ENCODE data around the gene CGRRF1.

The CGRRF1 gene

DNA sequence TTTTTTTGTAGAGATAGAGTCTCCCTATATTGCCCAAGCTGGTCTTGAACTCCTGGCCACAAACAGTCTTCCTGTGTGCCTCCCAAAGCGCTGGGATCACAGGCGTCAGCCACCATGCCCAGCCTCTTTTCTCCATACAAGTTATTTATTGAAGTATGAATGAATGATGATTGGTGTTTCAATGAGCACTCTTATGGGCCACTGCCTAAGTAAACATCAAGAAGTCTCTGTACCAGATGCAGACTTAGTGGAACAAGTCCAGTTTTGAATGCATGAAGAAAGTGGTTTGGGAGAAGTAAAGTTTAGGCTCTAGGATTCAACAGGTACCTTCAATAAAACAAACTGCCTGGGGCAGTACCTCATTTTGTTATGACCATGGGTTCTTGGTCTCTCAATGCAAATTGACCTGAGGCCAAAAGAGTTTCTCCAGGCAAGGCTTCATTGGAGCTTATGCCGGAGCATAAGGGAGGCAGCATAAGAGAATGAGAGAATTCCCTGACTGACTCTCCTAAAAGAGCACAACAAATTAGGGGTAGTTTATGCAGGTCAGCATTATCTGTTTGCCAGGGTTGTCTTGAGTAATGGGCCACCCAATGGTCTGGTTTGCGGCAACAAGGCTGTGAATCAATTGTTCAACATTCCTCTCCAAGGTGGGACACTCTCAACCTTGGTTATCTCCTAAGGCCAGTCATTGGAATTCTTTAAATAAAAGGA is 19.8 kb upstream of the CGRRF1 start:
- H3K27ac ChIP-seq (ENCODE audit: low read depth, low read length): peak overlapping the region; percentile 91
- H3K4me3 ChIP-seq (ENCODE audit: low read depth, low read length): peak overlapping the region; percentile 93
- H3K4me1 ChIP-seq (ENCODE audit: control insufficient read depth, insufficient read depth, low read length, unreplicated experiment): peaks cover 22% of the 10 kb centered on the region
- peak overlapping the region; percentile 89 for H2AFZ ChIP-seq (ENCODE audit: low read length, unreplicated experiment)
- peaks cover 39% of the 10 kb centered on the region for H3K79me2 ChIP-seq (ENCODE audit: control insufficient read depth, insufficient read depth, low read length, unreplicated experiment)
- H3K27me3 ChIP-seq (ENCODE audit: insufficient read depth, low read length): no peaks in the 10 kb centered on the region
- no peaks in the 10 kb centered on the region for H3K36me3 ChIP-seq (ENCODE audit: insufficient read depth, low read length)

DNA sequence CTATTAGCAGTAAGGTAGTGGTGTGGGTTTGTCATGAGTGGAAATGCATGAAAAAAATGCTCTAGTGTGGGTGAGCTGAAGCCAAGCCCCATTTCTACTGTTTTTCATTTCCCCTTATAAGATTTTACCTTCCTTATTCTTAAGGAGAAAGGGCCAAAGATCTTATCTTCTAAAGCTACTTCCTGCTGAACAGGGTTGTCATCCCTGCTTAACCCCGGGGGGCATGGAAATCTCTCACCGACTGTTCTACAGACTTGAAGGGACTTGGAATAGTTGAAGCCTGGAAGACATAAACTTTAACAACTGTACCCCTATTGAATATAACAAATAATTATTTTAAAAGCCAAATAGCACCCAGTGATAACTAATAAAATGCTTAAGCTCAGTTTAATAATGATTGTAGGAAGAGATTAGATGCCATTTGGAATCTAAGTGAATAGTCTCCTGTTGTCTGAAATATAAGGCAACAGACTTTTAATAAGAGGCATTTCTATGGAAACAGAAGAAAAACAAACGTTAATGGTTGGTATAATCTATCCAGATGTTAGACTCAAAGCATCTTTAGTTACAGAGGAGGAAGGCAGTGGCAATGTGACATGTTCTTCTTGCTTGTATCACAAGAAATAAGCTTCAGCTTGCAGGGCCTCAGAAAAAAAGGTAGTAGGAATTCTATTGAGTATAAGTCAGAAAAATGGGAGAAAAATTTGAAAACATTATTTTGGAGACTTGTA is 19.1 kb upstream of the CGRRF1 start:
- peaks cover 15% of the 10 kb centered on the region for H3K4me1 ChIP-seq (ENCODE audit: control insufficient read depth, insufficient read depth, low read length, unreplicated experiment)
- no peaks in the 10 kb centered on the region for H3K36me3 ChIP-seq (ENCODE audit: insufficient read depth, low read length)
- peaks cover 32% of the 10 kb centered on the region for H3K79me2 ChIP-seq (ENCODE audit: control insufficient read depth, insufficient read depth, low read length, unreplicated experiment)
- H3K27me3 ChIP-seq (ENCODE audit: insufficient read depth, low read length): no peaks in the 10 kb centered on the region
- H2AFZ ChIP-seq (ENCODE audit: low read length, unreplicated experiment): no peak overlapping the region
- no peak overlapping the region for H3K27ac ChIP-seq (ENCODE audit: low read depth, low read length)
- no peak overlapping the region for H3K4me3 ChIP-seq (ENCODE audit: low read depth, low read length)

DNA sequence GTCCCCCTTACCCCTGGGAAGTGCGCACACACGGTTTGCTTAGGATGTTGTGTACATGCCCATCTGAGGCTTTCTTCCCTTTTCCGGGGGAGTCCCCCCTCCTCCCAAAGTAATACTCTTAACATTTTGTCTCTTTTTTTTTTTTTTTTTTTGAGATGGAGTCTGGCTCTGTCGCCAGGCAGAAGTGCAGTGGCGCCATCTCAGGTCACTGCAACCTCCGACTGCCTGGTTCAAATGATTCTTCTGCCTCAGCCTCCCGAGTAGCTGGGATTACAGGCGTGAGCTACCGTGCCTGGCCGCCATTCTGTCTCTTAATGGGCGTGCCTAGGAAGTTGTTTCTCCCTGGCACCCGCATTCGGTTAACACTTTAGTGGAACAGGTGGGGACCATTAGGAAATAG is 16.4 kb upstream of the CGRRF1 start:
- peaks cover 6% of the 10 kb centered on the region for H3K4me1 ChIP-seq (ENCODE audit: control insufficient read depth, insufficient read depth, low read length, unreplicated experiment)
- peaks cover 7% of the 10 kb centered on the region for H3K79me2 ChIP-seq (ENCODE audit: control insufficient read depth, insufficient read depth, low read length, unreplicated experiment)
- no peak overlapping the region for H2AFZ ChIP-seq (ENCODE audit: low read length, unreplicated experiment)

DNA sequence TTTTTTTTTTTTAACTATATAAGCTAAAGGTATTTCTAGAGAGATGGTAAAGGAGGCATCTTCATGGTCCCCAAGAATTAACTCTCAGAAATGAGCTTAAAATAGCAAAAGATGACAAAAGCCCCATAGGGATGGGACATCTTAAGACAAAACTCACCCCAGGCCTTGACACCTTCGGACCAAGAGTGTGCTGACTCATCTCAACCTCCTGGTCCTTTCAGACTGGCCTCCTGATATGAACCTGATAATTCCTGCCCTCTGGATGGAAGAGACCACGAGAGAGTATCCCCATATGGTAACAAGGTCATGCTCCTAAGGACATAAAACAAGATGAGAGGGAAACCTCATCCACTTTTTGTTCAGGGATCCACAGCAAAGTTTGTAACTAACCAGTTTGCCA is 12.5 kb upstream of the CGRRF1 start:
- no peak overlapping the region for H3K27ac ChIP-seq (ENCODE audit: low read depth, low read length)
- no peak overlapping the region for H2AFZ ChIP-seq (ENCODE audit: low read length, unreplicated experiment)

More for the DNA sequence above, 16.4 kb upstream of the CGRRF1 start:
- Histone ChIP-seq H3K27me3 (ENCODE audit: insufficient read depth, low read length) (no peaks in the 10 kb centered on the region), H3K4me3 (ENCODE audit: low read depth, low read length) (no peak overlapping the region), H3K27ac (ENCODE audit: low read depth, low read length) (no peak overlapping the region), H3K36me3 (ENCODE audit: insufficient read depth, low read length) (no peaks in the 10 kb centered on the region)

DNA sequence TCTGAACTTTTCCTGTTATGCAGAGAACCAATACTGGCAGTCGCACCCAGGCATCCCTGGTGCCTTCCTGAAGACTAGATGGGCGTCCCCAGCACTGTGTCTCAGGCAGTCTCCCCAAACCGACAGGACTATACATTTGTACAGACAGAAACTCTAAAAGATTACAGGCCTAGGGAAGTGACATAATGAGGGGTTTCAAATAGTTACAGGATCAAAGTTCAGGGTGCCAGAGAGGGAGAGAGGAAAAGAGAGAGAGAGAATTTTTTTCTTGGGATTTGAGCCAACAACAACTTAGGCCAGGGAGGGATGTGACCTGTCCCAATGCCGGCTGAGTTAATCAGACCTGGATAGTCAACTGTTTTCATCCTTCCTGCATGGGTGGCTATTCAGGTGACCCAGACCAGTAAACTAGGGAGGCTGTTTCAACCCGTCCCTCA is 11.6 kb upstream of the CGRRF1 start:
- Histone ChIP-seq H3K79me2 (ENCODE audit: control insufficient read depth, insufficient read depth, low read length, unreplicated experiment) (no peaks in the 10 kb centered on the region), H3K4me3 (ENCODE audit: low read depth, low read length) (no peak overlapping the region), H2AFZ (ENCODE audit: low read length, unreplicated experiment) (no peak overlapping the region), H3K4me1 (ENCODE audit: control insufficient read depth, insufficient read depth, low read length, unreplicated experiment) (no peaks in the 10 kb centered on the region), H3K27me3 (ENCODE audit: insufficient read depth, low read length) (no peaks in the 10 kb centered on the region), H3K36me3 (ENCODE audit: insufficient read depth, low read length) (no peaks in the 10 kb centered on the region), H3K27ac (ENCODE audit: low read depth, low read length) (no peak overlapping the region)

More for the DNA sequence above, 12.5 kb upstream of the CGRRF1 start:
- no peaks in the 10 kb centered on the region for H3K36me3 ChIP-seq (ENCODE audit: insufficient read depth, low read length)
- no peak overlapping the region for H3K4me3 ChIP-seq (ENCODE audit: low read depth, low read length)
- H3K27me3 ChIP-seq (ENCODE audit: insufficient read depth, low read length): no peaks in the 10 kb centered on the region
- no peaks in the 10 kb centered on the region for H3K79me2 ChIP-seq (ENCODE audit: control insufficient read depth, insufficient read depth, low read length, unreplicated experiment)
- H3K4me1 ChIP-seq (ENCODE audit: control insufficient read depth, insufficient read depth, low read length, unreplicated experiment): no peaks in the 10 kb centered on the region

DNA sequence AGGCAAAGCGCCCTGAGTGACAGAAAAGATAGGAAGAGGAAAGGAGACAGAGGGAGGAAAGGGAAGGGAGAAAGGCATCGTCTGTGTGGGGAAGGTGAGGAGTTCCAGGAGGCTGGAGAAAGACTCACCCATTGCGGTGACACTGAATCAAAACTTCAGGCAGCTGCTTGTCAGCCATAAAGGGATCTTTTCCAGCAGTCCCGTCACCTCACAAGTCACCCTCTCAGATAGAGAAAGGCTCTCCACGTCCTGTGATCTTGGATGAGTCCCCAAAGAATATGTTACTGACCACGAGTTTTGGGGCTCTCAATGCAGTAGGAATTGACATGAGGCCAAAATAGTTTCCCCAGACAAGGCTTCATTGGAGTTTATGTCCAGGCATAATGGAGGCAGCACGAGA is 11.1 kb upstream of the CGRRF1 start:
- Histone ChIP-seq H2AFZ (ENCODE audit: low read length, unreplicated experiment) (no peak overlapping the region), H3K36me3 (ENCODE audit: insufficient read depth, low read length) (no peaks in the 10 kb centered on the region), H3K79me2 (ENCODE audit: control insufficient read depth, insufficient read depth, low read length, unreplicated experiment) (no peaks in the 10 kb centered on the region), H3K4me1 (ENCODE audit: control insufficient read depth, insufficient read depth, low read length, unreplicated experiment) (peaks cover under 1% of the 10 kb centered on the region), H3K27ac (ENCODE audit: low read depth, low read length) (no peak overlapping the region), H3K4me3 (ENCODE audit: low read depth, low read length) (no peak overlapping the region), H3K27me3 (ENCODE audit: insufficient read depth, low read length) (no peaks in the 10 kb centered on the region)

DNA sequence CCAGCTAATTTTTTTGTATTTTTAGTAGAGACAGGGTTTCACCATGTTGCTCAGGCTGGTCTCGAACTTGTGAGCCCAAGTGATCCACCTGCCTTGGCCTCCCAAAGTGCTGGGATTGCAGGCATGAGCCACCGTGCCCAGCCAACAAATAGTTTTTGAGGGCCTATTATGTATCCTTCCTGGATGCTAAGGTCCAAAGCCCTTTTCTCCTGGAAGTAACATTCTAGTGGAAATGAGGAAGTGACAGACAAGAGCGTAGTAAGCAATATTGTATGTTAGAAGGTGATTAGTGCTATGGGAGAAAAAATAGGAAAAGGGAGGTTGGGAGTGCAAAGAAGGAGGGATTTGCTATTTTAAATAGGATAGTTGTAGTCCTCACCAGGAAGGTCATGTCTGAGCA is 9.0 kb upstream of the CGRRF1 start:
- H3K27ac ChIP-seq (ENCODE audit: low read depth, low read length): no peak overlapping the region
- no peak overlapping the region for H3K4me3 ChIP-seq (ENCODE audit: low read depth, low read length)
- peaks cover 3% of the 10 kb centered on the region for H3K4me1 ChIP-seq (ENCODE audit: control insufficient read depth, insufficient read depth, low read length, unreplicated experiment)
- no peak overlapping the region for H2AFZ ChIP-seq (ENCODE audit: low read length, unreplicated experiment)
- no peaks in the 10 kb centered on the region for H3K36me3 ChIP-seq (ENCODE audit: insufficient read depth, low read length)
- H3K79me2 ChIP-seq (ENCODE audit: control insufficient read depth, insufficient read depth, low read length, unreplicated experiment): no peaks in the 10 kb centered on the region
- H3K27me3 ChIP-seq (ENCODE audit: insufficient read depth, low read length): no peaks in the 10 kb centered on the region

DNA sequence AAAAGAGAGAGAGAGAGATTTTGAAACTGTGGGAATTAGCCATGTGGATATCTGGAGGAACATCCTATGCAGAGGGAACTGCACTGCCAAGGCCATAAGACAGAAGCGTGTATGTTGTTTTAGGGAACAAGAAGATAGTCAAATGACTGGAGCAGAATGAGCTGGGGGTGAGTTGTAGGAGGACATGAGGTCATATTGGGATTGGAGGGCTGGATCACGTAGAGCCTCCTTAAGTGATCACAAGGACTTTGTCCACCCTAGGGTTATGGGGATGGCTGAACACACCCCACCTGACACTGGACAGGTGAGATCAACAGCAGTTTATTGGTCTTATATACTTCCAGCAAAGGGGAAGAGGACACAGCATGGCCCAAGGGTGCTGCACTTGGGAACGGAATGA is 8.2 kb upstream of the CGRRF1 start:
- no peak overlapping the region for H2AFZ ChIP-seq (ENCODE audit: low read length, unreplicated experiment)
- H3K4me3 ChIP-seq (ENCODE audit: low read depth, low read length): no peak overlapping the region
- no peaks in the 10 kb centered on the region for H3K27me3 ChIP-seq (ENCODE audit: insufficient read depth, low read length)
- no peaks in the 10 kb centered on the region for H3K79me2 ChIP-seq (ENCODE audit: control insufficient read depth, insufficient read depth, low read length, unreplicated experiment)
- no peaks in the 10 kb centered on the region for H3K36me3 ChIP-seq (ENCODE audit: insufficient read depth, low read length)
- no peak overlapping the region for H3K27ac ChIP-seq (ENCODE audit: low read depth, low read length)
- H3K4me1 ChIP-seq (ENCODE audit: control insufficient read depth, insufficient read depth, low read length, unreplicated experiment): peaks cover 3% of the 10 kb centered on the region

DNA sequence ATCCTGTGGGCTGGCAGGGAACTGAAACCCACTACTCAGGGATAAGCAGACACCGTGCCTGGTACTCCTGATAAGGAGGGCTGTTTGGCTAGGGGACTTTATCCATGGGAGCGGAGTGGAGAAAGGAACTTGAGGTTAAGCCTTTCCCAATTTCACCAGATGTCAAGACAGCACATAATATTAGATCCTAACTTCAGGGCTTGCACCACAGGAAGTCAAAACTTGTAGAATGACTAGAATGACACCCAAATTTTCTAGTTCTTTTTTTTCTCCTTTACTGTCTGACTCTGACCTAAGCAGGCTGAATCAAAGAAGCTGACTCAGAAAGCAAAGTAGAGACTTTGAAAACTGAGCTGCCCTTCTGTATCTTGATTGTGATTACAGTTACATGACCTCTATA is 7.1 kb upstream of the CGRRF1 start:
- Histone ChIP-seq H3K27me3 (ENCODE audit: insufficient read depth, low read length) (no peaks in the 10 kb centered on the region), H3K4me1 (ENCODE audit: control insufficient read depth, insufficient read depth, low read length, unreplicated experiment) (peaks cover 3% of the 10 kb centered on the region), H2AFZ (ENCODE audit: low read length, unreplicated experiment) (no peak overlapping the region), H3K36me3 (ENCODE audit: insufficient read depth, low read length) (no peaks in the 10 kb centered on the region), H3K4me3 (ENCODE audit: low read depth, low read length) (no peak overlapping the region), H3K79me2 (ENCODE audit: control insufficient read depth, insufficient read depth, low read length, unreplicated experiment) (no peaks in the 10 kb centered on the region), H3K27ac (ENCODE audit: low read depth, low read length) (no peak overlapping the region)

DNA sequence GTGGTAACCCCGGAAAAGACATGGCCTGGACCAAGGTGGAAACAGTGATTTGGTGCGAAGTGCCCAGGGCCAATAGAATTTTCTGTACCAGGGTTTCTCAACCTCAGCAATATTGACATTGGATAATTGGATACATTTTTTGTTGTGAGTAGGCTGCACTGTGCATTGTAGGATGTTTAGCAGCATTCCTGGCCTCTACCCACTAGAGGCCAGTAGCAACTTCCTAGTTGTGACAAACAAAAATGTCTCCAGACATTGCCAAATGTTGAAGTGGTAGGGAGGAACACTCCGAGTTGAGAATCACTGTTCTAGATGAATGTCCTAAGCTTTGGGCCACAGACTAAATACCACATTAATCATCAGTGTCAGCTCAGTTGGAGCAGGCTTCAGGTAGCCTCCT is 6.2 kb upstream of the CGRRF1 start:
- Histone ChIP-seq H3K79me2 (ENCODE audit: control insufficient read depth, insufficient read depth, low read length, unreplicated experiment) (no peaks in the 10 kb centered on the region), H3K36me3 (ENCODE audit: insufficient read depth, low read length) (no peaks in the 10 kb centered on the region), H3K27ac (ENCODE audit: low read depth, low read length) (no peak overlapping the region), H3K27me3 (ENCODE audit: insufficient read depth, low read length) (no peaks in the 10 kb centered on the region), H2AFZ (ENCODE audit: low read length, unreplicated experiment) (peak overlapping the region; percentile 54), H3K4me3 (ENCODE audit: low read depth, low read length) (no peak overlapping the region), H3K4me1 (ENCODE audit: control insufficient read depth, insufficient read depth, low read length, unreplicated experiment) (peaks cover 3% of the 10 kb centered on the region)

DNA sequence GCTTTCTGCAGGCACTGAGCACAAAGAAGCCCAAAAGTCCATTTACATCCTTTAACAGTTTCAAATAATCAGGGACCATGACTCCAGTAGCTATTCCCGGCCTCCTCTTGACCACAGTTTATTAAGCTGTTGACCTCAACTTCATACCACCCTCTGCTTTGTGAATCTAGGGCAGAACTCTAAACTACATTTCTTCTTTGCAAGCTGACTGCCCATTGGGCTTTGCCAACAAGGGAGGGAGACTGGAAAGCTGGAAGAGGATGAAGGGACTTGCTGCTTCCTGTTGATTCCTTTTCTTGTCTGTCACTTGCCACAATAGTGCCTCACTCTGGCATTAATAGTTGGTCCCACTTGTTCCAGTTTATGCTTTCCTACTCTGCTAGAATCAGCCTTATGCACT is 2.7 kb downstream of the CGRRF1 start:
- no peak overlapping the region for H3K4me3 ChIP-seq (ENCODE audit: low read depth, low read length)
- H2AFZ ChIP-seq (ENCODE audit: low read length, unreplicated experiment): no peak overlapping the region
- no peaks in the 10 kb centered on the region for H3K27me3 ChIP-seq (ENCODE audit: insufficient read depth, low read length)
- no peak overlapping the region for H3K27ac ChIP-seq (ENCODE audit: low read depth, low read length)
- H3K4me1 ChIP-seq (ENCODE audit: control insufficient read depth, insufficient read depth, low read length, unreplicated experiment): peaks cover 8% of the 10 kb centered on the region
- H3K36me3 ChIP-seq (ENCODE audit: insufficient read depth, low read length): peaks cover 31% of the 10 kb centered on the region
- H3K79me2 ChIP-seq (ENCODE audit: control insufficient read depth, insufficient read depth, low read length, unreplicated experiment): peaks cover 48% of the 10 kb centered on the region
